ENCODE measurements around the gene GCSH.
"Not testable (repeated sequence)": the region's sequence is repeated elsewhere in the genome, so short reads cannot be mapped to it uniquely, and the experiment has no call there.

GCSH gene

GRCh38 chr16:81095953-81096714 is at the start of gene GCSH:
TSS of gene GCSH (minus strand) at chr16:81096395. CDS start at chr16:81096278, 117 bp downstream.
- peak; percentile 99 for DNase-seq

DNA sequence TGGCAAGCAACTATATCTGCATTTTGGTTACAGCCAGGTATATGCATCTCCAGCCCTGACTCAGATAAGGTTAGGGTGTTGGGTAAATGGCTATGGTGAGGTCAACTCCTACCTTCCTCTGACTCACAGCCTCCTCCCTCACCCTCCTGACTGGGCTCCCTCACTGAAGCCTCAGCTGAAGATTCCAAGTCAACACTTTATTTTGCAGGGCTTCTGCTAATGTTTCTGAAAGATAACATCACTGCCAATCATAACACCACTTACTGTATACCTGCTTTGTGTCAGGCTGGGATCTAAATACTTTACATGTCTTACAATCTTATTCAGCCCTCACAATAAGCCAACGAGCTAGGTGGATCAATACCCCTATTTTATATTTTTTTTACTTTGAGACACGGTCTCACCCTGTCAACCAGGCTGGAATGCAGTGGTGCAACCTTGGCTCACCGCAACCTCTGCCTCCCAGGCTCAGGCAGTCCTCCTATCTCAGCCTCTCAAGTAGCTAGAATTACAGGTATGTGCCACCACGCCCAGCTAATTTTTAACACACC is 47.8 kb upstream of the GCSH start:
- no peak for DNase-seq

GRCh38 chr16:81142864-81143263 is 46.7 kb upstream of the GCSH start:
- DNase-seq = no peak

- DNase-seq = no peak
Measured at GRCh38 chr16:81140930-81141780, 45.0 kb upstream of the GCSH start.

- DNase-seq = no peak
Measured at GRCh38 chr16:81138831-81139557, 42.8 kb upstream of the GCSH start.

DNA sequence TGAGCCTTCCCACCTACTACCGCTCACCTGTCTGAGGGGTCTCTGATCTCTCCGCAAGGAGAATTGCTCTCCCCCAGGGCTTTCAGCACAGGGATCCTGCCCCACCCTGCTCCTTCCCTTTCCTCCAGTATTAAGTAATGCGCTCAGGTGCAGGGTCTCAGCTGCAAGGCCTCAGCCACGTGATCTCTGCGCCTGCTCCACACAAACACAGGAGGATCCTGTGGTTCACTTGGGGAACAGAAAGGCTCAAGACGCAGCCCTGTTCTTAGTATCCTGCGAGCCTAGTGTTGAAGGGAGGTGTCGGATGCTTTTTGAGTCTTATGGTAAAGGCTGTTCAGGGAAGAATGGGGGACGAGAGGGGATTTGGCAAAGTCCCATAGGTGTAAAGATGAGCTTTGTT is 41.6 kb upstream of the GCSH start:
- DNase-seq = no peak

GRCh38 chr16:81136390-81137335 is 40.5 kb upstream of the GCSH start:
- DNase-seq = peak; percentile 61

DNA sequence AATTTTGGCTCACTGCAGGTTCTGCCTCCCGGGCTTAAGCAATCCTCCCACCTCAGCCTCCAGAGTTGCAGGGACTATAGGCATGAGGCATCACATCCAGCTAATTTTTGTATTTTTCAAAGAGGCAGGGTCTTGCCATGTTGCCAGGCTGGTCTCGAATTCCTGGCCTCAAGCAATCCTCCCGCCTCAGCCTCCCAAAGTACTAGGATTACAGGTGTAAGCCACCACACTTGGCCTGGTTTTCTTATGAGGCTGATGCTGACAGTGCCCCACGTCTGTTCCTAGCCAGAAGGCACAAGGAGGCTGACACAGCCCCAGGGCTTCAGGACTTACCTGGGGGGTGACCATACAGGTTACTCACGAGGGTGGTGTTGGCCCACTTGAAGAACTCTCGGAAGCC is 33.9 kb upstream of the GCSH start:
- no peak for DNase-seq

DNA sequence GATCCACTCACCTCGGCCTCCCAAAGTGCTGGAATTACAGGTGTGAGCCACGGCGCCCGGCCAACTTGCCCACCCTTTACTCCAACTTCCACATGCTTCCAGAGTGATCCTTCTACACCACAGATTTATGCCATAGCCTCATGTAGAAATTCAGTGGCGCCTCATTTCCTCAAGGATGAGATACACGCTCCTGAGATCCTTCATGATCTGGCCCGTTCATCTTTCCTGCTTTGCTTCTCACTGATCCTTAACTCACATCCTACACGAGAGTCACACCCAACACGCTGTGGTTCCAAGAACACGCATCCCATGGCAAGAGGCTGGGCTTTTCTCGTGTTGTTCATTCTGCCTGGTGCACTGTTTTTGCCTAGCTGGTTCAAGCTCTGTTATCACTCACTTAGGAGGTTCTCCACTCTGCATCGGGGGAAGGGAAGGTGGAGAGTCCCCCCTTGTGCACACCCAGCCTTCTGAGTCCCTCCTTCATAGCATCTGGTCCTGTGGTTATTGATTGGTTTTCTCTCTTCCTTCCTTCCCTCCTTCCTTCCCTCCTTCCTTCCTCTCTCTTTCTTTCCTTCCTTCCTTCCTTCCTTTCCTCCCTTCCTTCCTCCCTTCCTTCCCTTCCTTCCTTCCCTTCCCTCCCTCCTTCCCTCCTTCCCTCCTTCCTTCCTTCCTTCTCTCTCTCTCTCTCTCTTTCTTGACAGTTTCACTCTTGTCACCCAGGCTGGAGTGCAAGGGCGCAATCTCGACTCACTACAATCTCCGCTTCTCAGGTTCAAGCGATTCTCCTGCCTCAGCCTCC is 32.7 kb upstream of the GCSH start:
- DNase-seq = peak; percentile 64

GRCh38 chr16:81127051-81127450 is 30.9 kb upstream of the GCSH start:
- peak; percentile 99 for DNase-seq

- no peak for DNase-seq
Measured at GRCh38 chr16:81123092-81123852, 27.1 kb upstream of the GCSH start.

DNA sequence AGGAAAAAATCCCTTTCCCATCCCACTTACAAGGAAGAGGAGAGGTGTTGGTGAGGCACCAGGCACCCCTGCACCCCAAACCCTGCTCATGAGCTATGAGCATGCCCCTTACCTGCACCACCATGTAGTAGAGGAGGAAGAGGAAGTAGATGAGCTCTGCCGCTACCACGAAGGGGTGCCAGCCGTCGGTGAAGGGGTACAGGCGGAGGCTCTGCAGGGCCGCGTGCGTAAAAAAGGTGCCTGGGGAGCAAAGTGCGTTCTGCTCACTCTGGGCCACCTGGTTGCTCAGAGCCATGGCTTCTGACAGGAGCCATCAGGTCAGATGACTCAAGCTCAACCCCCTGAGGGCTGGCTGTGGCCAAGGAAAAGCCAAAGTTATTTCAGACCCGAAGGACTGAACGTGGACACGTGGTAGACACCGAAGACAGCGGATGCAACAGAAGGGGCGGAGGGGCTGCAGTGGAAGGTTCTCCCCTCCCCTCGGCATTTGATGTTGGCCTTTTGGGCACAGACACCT is 25.3 kb upstream of the GCSH start:
- no peak for DNase-seq

GRCh38 chr16:81117436-81117835 is 21.2 kb upstream of the GCSH start:
- no peak for DNase-seq

DNA sequence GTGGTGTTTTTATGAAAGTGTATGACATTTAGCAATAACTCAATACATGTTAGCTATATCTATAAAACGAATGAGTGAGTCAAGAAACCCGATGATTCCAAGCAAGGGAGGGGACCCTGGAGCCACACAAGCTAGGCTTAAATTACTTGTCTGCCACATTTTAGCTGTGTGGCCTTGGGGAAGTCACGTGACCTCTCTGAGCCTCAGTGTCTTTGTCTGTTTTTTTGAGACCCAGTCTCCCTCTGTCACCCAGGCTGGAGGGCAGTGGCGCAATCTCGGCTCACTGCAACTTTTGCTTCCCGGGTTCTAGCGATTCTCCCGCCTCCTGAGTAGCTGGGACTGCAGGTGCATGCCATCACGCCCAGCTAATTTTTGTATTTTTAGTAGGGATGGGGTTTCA is 20.1 kb upstream of the GCSH start:
- no peak for DNase-seq

GRCh38 chr16:81112453-81112852 is 16.3 kb upstream of the GCSH start:
- no peak for DNase-seq

GRCh38 chr16:81109274-81109673 is 13.1 kb upstream of the GCSH start:
- DNase-seq = not testable (repeated sequence)

DNA sequence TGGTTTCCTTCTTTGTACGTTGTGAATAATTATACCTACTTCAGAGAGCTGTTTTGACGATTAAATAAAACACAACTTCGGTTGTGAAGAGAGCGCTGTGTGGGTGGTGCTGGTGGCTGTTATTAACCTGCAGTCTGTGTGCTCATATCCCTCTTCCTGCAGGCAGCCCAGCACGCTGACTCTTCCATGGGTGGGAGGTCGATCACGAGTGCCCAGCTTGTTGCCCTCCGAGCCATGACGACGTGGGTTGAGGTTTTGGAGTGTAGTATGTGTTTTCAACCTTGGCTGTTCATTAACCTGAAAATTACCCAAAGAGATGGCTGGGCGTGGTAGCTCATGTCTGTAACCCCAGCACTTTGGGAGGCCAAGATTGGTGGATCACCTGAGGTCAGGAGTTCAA is 11.3 kb upstream of the GCSH start:
- no peak for DNase-seq

DNA sequence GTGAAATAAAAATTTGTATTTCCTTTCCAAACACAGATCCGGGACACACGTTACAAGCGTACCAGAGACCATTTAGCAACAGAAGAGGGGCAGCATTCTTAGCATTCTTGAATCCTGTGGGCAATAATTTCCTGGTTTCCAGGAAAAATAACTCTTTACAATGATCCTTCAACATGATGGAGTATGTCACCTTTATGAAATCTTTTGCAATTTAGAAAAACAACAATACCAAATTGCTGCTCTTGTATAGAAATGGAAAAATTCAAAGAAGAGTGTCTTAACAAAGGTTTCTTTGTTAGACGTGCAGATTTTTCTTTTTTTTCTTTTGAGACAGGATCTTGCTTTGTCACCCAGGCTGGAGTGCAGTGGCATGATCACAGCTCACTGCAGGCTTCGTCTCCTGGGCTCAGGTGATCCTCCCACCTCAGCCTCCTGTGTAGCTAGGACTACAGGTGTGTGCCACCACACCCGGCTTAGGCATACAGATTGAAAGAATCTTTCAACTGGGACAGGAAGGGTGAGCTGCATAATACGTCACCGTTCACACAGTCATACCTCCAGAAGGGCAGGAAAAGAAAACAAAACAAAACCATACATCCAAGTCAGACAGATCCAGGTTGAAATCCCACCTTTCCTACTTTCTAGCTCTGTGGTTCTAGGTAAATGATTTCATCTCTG is 10.8 kb upstream of the GCSH start:
- DNase-seq = no peak

GRCh38 chr16:81105946-81106345 is 9.8 kb upstream of the GCSH start:
- no peak for DNase-seq
